Measurements from ENCODE around the gene DSE.

- no peak for TF ChIP-seq CTCF (conservative IDR thresholded peaks at IDR 0.05 in 1 of 2, IDR thresholded peaks at IDR 0.05 in 1 of 2; ENCODE audit: low read depth in 1 of 2, low read length in 2 of 2)
- TF ChIP-seq EZH2 (IDR thresholded peaks at IDR 0.05; ENCODE audit: low read length, missing control alignments): no peak
These were observed 55.8 kb downstream of the DSE start for GRCh38 chr6:116426551-116426950.
